H1 (cell line): ENCODE data around the gene LPIN2. TPM values are rescaled to one million over a fixed set of nuclear protein-coding genes. Genes with fewer than 3 reads are reported as not detected.
A peak's percentile ranks its signal among the peaks of the same experiment; 100 is the strongest.

Experiments
- CHD7 ChIP-seq: fragments of 300-600 bp; sonication (generic); IDR thresholded peaks from 2 replicates; pipeline ENCODE4 v1.7.1; 2012; ENCODE audit warnings: low read length, moderate library complexity, mild to moderate bottlenecking, inconsistent platforms; ENCODE audit not compliant: insufficient replicate concordance
- MAFK ChIP-seq: IDR thresholded peaks from 2 replicates; pipeline ENCODE4 v1.6.1; 2012; ENCODE audit warnings: low read depth, mild to moderate bottlenecking, improper control_type of control experiment, low read length
- PHF8 ChIP-seq: fragments of 200-600 bp; sonication (generic); conservative IDR thresholded peaks from 2 replicates; pipeline ENCODE4 v1.7.1; 2012; ENCODE audit warnings: low read depth, mild to moderate bottlenecking, inconsistent platforms, low read length, moderate library complexity
- POLR2A ChIP-seq, 2 experiments: IDR thresholded peaks; 1 replicate in 1 of 2; 2 replicates in 1 of 2; pipeline ENCODE4 v1.6.1; 2011; ENCODE audit warnings: low read depth in 2 of 2, low read length in 2 of 2, mild to moderate bottlenecking in 2 of 2; ENCODE audit errors: control extremely low read depth in 1 of 2
- RAD21 ChIP-seq, 2 experiments: IDR thresholded peaks in 1 of 2; conservative IDR thresholded peaks in 1 of 2; 2 replicates each; pipeline ENCODE4 v1.6.1; 2011; ENCODE audit warnings: low read depth in 2 of 2, low read length in 2 of 2, improper control_type of control experiment in 1 of 2, inconsistent platforms in 1 of 2, mild to moderate bottlenecking in 1 of 2, moderate library complexity in 1 of 2
- RBBP5 ChIP-seq: IDR thresholded peaks from 2 replicates; pipeline ENCODE4 v1.7.1; 2012; ENCODE audit warnings: low read depth, mild to moderate bottlenecking, inconsistent platforms, low read length, moderate library complexity, borderline replicate concordance
- TAF1 ChIP-seq: IDR thresholded peaks from 2 replicates; pipeline ENCODE4 v1.6.1; 2011; ENCODE audit warnings: mild to moderate bottlenecking, low read depth, low read length
- TAF7 ChIP-seq: optimal IDR thresholded peaks from 2 replicates; pipeline ENCODE3; 2011; ENCODE audit warnings: low read depth, mild to moderate bottlenecking, inconsistent platforms, low read length, moderate library complexity, borderline replicate concordance
- TEAD4 ChIP-seq: IDR thresholded peaks from 2 replicates; pipeline ENCODE4 v1.6.1; 2012; ENCODE audit warnings: low read depth, low read length, inconsistent platforms, mixed read lengths
- polyA plus RNA-seq, 7 experiments: library from polyadenylated mRNA; depleted of rRNA in 3 of 7; stranded (reverse) in 5 of 7; unstranded in 2 of 7; fragments of >200 nt in 5 of 7; fragments of 200-250 nt in 2 of 7; gene quantifications; 1 replicate in 5 of 7; 2 replicates in 1 of 7; 4 replicates in 1 of 7; pipeline versions ENCODE4 v1.2.1 to v1.2.3, GENCODE V29; 2011 to 2013; ENCODE audit warnings: missing spikeins in 2 of 7, mixed read lengths in 2 of 7
- total RNA-seq: library from RNA; stranded (reverse); fragmentation: NEBNext Ultra II Directional; extraction: Animal tissue kit (Norgen Biotek cat#: 25700); gene quantifications from 2 replicates; pipeline ENCODE4 v1.2.1, GENCODE V29; 2021

The LPIN2 gene
- total and polyA plus RNA-seq, 2 of the 8 experiments (the other 6 are each of a cell fraction or from before 2014, with no cell fraction given), result 7.4 to 14.2 TPM

DNA sequence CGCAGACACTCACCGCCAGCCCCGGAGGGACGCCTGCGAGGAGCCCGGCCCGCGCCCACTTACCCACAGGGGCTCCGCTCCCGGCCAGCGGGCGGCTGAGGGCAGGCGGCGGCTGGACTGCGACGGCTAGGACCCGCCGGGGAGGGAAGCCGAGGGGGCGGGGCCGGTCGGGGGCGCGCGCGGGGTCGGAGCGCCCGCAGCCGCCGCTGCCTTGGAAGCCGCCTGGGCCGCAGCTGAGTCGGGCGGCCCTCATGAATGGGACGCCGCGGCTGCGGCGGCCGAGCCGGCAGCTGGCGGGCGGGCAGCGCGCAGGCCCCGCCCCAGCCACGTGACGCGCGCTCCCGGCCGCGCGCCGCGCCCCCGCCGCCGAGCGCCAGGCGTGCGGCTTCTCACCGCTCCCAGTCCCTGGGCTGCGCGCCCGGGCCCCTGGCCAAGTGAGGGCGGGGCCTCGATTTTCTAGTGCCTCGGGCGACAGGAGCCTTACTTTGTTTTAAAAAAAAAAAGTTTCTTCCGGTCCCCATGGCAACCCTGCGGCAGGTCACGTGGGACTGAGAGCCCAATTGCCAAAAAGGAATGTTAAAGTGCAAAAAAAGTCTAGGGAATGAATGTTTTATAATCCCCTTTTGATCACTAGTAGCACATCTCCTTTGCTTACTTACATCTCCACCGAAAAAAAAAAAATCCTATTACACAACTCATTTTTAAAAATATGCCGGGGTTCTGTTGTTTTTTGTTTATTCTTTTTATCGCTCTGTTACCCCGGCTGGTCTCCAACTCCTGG, at the start of gene LPIN2 (continued):
- no peak for TF ChIP-seq CHD7
- no peak for TF ChIP-seq MAFK
- TF ChIP-seq RAD21 (IDR thresholded peaks at IDR 0.05 in 1 of 2, conservative IDR thresholded peaks at IDR 0.05 in 1 of 2; ENCODE audit: low read depth in 2 of 2, low read length in 2 of 2), result 0 out of 4 replicates have a peak, but pooled peaks of 1 of the 2 experiments have one; percentile 9
- no peak for TF ChIP-seq TEAD4
- peak; percentile 85 for TF ChIP-seq TAF1
- peak; percentile 51; the same call in 1 of the 2 replicates for TF ChIP-seq PHF8
- peak; percentile 34 for TF ChIP-seq TAF7
- TF ChIP-seq POLR2A (IDR thresholded peaks at IDR 0.05; ENCODE audit: control extremely low read depth in 1 of 2, low read depth in 2 of 2, low read length in 2 of 2), result peak in 1 of 2 experiments; percentile 59; a peak in 1 of 3 replicates
- TF ChIP-seq RBBP5, result 0 out of 2 replicates have a peak, but pooled peaks have one; percentile 88
